Keratinocyte (primary cell): ENCODE measurements around the gene GRIN1.

Source experiments
- CTCF ChIP-seq, 3 experiments: IDR thresholded peaks in 1 of 3; conservative IDR thresholded peaks in 1 of 3; optimal IDR thresholded peaks in 1 of 3; 2 replicates in 2 of 3; 3 replicates in 1 of 3; pipeline versions ENCODE3 to v1.5.1; 2011; ENCODE audit warnings: low read length in 3 of 3, mild to moderate bottlenecking in 3 of 3, moderate library complexity in 2 of 3, control low read depth in 1 of 3, inconsistent platforms in 1 of 3; ENCODE audit not compliant: insufficient read depth in 2 of 3; ENCODE audit errors: extremely low read depth in 1 of 3
- EZH2 ChIP-seq: IDR thresholded peaks from one replicate; pipeline ENCODE4 v1.6.1; 2012; ENCODE audit warnings: inconsistent platforms, mild to moderate bottlenecking, low read length, moderate library complexity

DNA sequence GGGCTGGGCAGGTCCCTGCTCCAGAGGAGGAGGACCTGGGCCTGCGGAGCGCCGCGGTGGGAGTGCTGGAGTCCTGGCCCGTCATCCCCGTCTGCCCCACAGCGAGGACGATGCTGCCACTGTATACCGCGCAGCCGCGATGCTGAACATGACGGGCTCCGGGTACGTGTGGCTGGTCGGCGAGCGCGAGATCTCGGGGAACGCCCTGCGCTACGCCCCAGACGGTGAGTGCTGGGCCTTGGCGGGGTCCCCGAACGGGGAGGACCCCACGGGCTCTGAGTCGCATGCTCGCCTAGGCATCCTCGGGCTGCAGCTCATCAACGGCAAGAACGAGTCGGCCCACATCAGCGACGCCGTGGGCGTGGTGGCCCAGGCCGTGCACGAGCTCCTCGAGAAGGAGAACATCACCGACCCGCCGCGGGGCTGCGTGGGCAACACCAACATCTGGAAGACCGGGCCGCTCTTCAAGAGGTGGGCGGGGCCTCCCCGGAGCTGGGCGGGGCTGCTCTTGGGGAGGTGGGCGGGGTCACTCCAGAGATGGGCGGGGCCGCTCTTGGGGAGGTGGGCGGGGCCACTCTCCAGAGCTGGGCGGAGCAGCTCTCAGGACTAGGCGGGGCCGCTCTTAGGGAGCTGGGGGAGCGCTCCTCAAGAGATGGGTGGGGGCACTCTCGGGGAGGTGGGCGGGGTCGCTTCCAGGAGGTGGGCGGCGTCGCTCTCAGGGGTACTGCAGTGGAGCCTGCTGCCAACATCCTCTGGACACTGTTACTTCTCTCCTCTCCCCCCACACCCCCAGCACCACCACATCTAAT, 17.8 kb downstream of the GRIN1 start:
- TF ChIP-seq CTCF (optimal IDR thresholded peaks at IDR 0.05 in 1 of 3, IDR thresholded peaks at IDR 0.05 in 1 of 3, conservative IDR thresholded peaks at IDR 0.05 in 1 of 3; ENCODE audit: extremely low read depth in 1 of 3, insufficient read depth in 2 of 3, low read length in 3 of 3) (no peak), EZH2 (no peak)
